H9 (cell line): ENCODE data around the gene ERVK3-1. TPM values are rescaled to one million over a fixed set of nuclear protein-coding genes. Genes with fewer than 3 reads are reported as not detected.

Experiments used
- DNase-seq: peaks from one replicate; pipeline ENCODE4 v3.0.0-alpha.2; 2017
- H2AFZ ChIP-seq: one replicate; pipeline ENCODE4 v1.6.1; 2013; ENCODE audit warnings: mild to moderate bottlenecking, low read length, control low read depth, moderate library complexity
- H2AK5ac ChIP-seq: 2 replicates; pipeline ENCODE4 v1.6.1; 2013; ENCODE audit warnings: low read length, control low read depth, mixed read lengths; ENCODE audit not compliant: insufficient read length
- H2BK120ac ChIP-seq: one replicate; pipeline ENCODE4 v1.6.1; 2013; ENCODE audit warnings: low read depth, mild to moderate bottlenecking, low read length, control low read depth, inconsistent platforms; ENCODE audit not compliant: poor library complexity, severe bottlenecking
- H2BK12ac ChIP-seq: 2 replicates; pipeline ENCODE4 v1.6.1; 2013; ENCODE audit warnings: low read length, control low read depth, mixed read lengths, low read depth; ENCODE audit not compliant: insufficient read length
- H2BK15ac ChIP-seq: 2 replicates; pipeline ENCODE4 v1.6.1; 2013; ENCODE audit warnings: low read depth, low read length, control low read depth
- H2BK20ac ChIP-seq: one replicate; pipeline ENCODE4 v1.6.1; 2013; ENCODE audit warnings: low read depth, mild to moderate bottlenecking, low read length, control low read depth, inconsistent platforms; ENCODE audit not compliant: poor library complexity, severe bottlenecking
- H2BK5ac ChIP-seq: 2 replicates; pipeline ENCODE4 v1.6.1; 2013; ENCODE audit warnings: low read length, control low read depth, mixed read lengths; ENCODE audit not compliant: insufficient read length
- H3K14ac ChIP-seq: 2 replicates; pipeline ENCODE4 v1.6.1; 2013; ENCODE audit warnings: low read length, control low read depth; ENCODE audit not compliant: insufficient read depth
- H3K18ac ChIP-seq: 2 replicates; pipeline ENCODE4 v1.6.1; 2013; ENCODE audit warnings: low read depth, mild to moderate bottlenecking, mixed read lengths, low read length, control low read depth; ENCODE audit not compliant: insufficient read length
- H3K23ac ChIP-seq: 2 replicates; pipeline ENCODE4 v1.6.1; 2013; ENCODE audit warnings: low read length, control low read depth, mixed read lengths, low read depth; ENCODE audit not compliant: insufficient read length
- H3K23me2 ChIP-seq: 2 replicates; pipeline ENCODE4 v1.6.1; 2013; ENCODE audit warnings: low read depth, mild to moderate bottlenecking, mixed read lengths, low read length, control low read depth; ENCODE audit not compliant: insufficient read length, poor library complexity, severe bottlenecking
- H3K27ac ChIP-seq: 2 replicates; pipeline ENCODE4 v1.5.1; 2013; ENCODE audit warnings: low read length, control low read depth, mixed read lengths, low read depth; ENCODE audit not compliant: insufficient read length
- H3K27me3 ChIP-seq: 2 replicates; pipeline ENCODE4 v1.6.1; 2013; ENCODE audit warnings: low read length, control low read depth, inconsistent platforms; ENCODE audit not compliant: insufficient read depth
- H3K4ac ChIP-seq: 2 replicates; pipeline ENCODE4 v1.6.1; 2013; ENCODE audit warnings: low read depth, mild to moderate bottlenecking, control low read depth, inconsistent platforms, low read length, moderate library complexity
- H3K4me1 ChIP-seq: 2 replicates; pipeline ENCODE4 v1.6.1; 2013; ENCODE audit warnings: low read length, control low read depth, inconsistent platforms; ENCODE audit not compliant: insufficient read depth
- H3K4me2 ChIP-seq: 2 replicates; pipeline ENCODE4 v1.6.1; 2013; ENCODE audit warnings: low read length, control low read depth, mixed read lengths; ENCODE audit not compliant: insufficient read length, insufficient read depth
- H3K56ac ChIP-seq: 2 replicates; pipeline ENCODE4 v1.6.1; 2013; ENCODE audit warnings: low read depth, mild to moderate bottlenecking, mixed read lengths, low read length, control low read depth; ENCODE audit not compliant: insufficient read length
- H3K79me1 ChIP-seq: 2 replicates; pipeline ENCODE4 v1.6.1; 2013; ENCODE audit warnings: low read depth, mild to moderate bottlenecking, moderate library complexity, low read length, control low read depth, inconsistent platforms; ENCODE audit not compliant: insufficient read depth, poor library complexity, severe bottlenecking
- H3K79me2 ChIP-seq: 2 replicates; pipeline ENCODE4 v1.6.1; 2013; ENCODE audit warnings: low read length, control low read depth, inconsistent platforms; ENCODE audit not compliant: insufficient read depth
- H3K9ac ChIP-seq: 2 replicates; pipeline ENCODE4 v1.6.1; 2013; ENCODE audit warnings: low read length, control low read depth, mixed read lengths; ENCODE audit not compliant: insufficient read length; ENCODE audit errors: extremely low read depth
- H3K9me3 ChIP-seq: one replicate; pipeline ENCODE4 v1.6.1; 2013; ENCODE audit warnings: low read depth, low read length, inconsistent platforms; ENCODE audit not compliant: control insufficient read depth
- H3T11ph ChIP-seq: one replicate; pipeline ENCODE4 v1.6.1; 2013; ENCODE audit warnings: mild to moderate bottlenecking, low read length, control low read depth, inconsistent platforms
- H4K20me1 ChIP-seq: one replicate; pipeline ENCODE4 v1.6.1; 2013; ENCODE audit not compliant: control insufficient read depth, insufficient read length, insufficient read depth
- H4K5ac ChIP-seq: 2 replicates; pipeline ENCODE4 v1.6.1; 2013; ENCODE audit warnings: low read depth, mild to moderate bottlenecking, mixed read lengths, low read length, control low read depth; ENCODE audit not compliant: insufficient read length
- H4K8ac ChIP-seq: replicated peaks from 2 replicates; pipeline ENCODE4 v1.6.1; 2013; ENCODE audit warnings: low read length, control low read depth, mixed read lengths, low read depth; ENCODE audit not compliant: insufficient read length
- H4K91ac ChIP-seq: 2 replicates; pipeline ENCODE4 v1.6.1; 2013; ENCODE audit warnings: low read depth, mild to moderate bottlenecking, moderate library complexity, mixed read lengths, low read length, control low read depth; ENCODE audit not compliant: insufficient read length
- H3K27ac Mint-ChIP-seq, 3 experiments: 2 replicates in 2 of 3; 3 replicates in 1 of 3; pipeline ENCODE4 v1.8.0; 2020 to 2021; ENCODE audit warnings: mixed read lengths in 3 of 3, mild to moderate bottlenecking in 1 of 3, moderate library complexity in 1 of 3
- H3K27me3 Mint-ChIP-seq: 2 replicates; pipeline ENCODE4 v1.8.0; 2021; ENCODE audit warnings: low read depth, mild to moderate bottlenecking, moderate library complexity, mixed read lengths
- H3K36me3 Mint-ChIP-seq, 3 experiments: 2 replicates in 2 of 3; 3 replicates in 1 of 3; pipeline ENCODE4 v1.8.0; 2020 to 2021; ENCODE audit warnings: low read depth in 3 of 3, mixed read lengths in 3 of 3; ENCODE audit not compliant: insufficient read depth in 1 of 3
- H3K4me1 Mint-ChIP-seq, 2 experiments: 2 replicates each; pipeline ENCODE4 v1.8.0; 2020; ENCODE audit warnings: mixed read lengths in 2 of 2
- H3K4me3 Mint-ChIP-seq, 2 experiments: 2 replicates in 1 of 2; 3 replicates in 1 of 2; pipeline ENCODE4 v1.8.0; 2020 to 2021; ENCODE audit warnings: mild to moderate bottlenecking in 2 of 2, mixed read lengths in 2 of 2, moderate library complexity in 1 of 2
- H3K9me3 Mint-ChIP-seq, 2 experiments: 2 replicates in 1 of 2; 3 replicates in 1 of 2; pipeline ENCODE4 v1.8.0; 2020; ENCODE audit warnings: mild to moderate bottlenecking in 2 of 2, mixed read lengths in 2 of 2, moderate library complexity in 1 of 2
- WGBS: extraction: QIAGEN DNeasy Blood & Tissue Kit; methylation state at CpG from one replicate; pipeline ENCODE4 v1.1.7; 2013; ENCODE audit warnings: missing lambda C conversion rate, low lambda C conversion rate, mixed read lengths; ENCODE audit not compliant: insufficient read length; ENCODE audit errors: extremely low coverage; 5-methylcytosine and 5-hydroxymethylcytosine counted together
- total RNA-seq: library from RNA; stranded (reverse); gene quantifications from 2 replicates; pipeline ENCODE4 v1.2.1, GENCODE V29; 2021
- TF ChIP-seq, protein P1 (sequence below): fragments of 200-600 bp; sonication (generic); conservative IDR thresholded peaks from 3 replicates; pipeline ENCODE4 v1.8.0; 2021; ENCODE audit warnings: antibody characterized with exemption, mild to moderate bottlenecking

Gene ERVK3-1
- total RNA-seq, 1 experiment from 2014 or later = 43.7 TPM

GRCh38 chr19:58300620-58301019 lies 4.6 kb upstream of the ERVK3-1 start:
- Histone ChIP-seq H2BK20ac (no peak overlapping the region), H3K9me3 (no peaks in the 10 kb centered on the region), H4K5ac (no peak overlapping the region), H2AFZ (no peak overlapping the region), H4K91ac (no peak overlapping the region), H3K14ac (no peak overlapping the region), H3T11ph (no peak overlapping the region), H3K23me2 (no peaks in the 10 kb centered on the region), H2BK12ac (no peak overlapping the region), H3K56ac (no peak overlapping the region), H3K4ac (no peak overlapping the region), H3K79me2 (peaks cover 1% of the 10 kb centered on the region; the same call in 1 of the 2 replicates), H3K23ac (no peak overlapping the region), H3K4me2 (no peak overlapping the region), H3K27ac (no peak overlapping the region), H3K9ac (no peak overlapping the region), H2BK15ac (no peak overlapping the region), H2BK120ac (no peak overlapping the region), H4K8ac (no peak overlapping the region), H2BK5ac (no peak overlapping the region), H4K20me1 (no peaks in the 10 kb centered on the region), H2AK5ac (no peak overlapping the region), H3K4me1 (no peaks in the 10 kb centered on the region), H3K27me3 (no peaks in the 10 kb centered on the region), H3K79me1 (no peaks in the 10 kb centered on the region), H3K18ac (no peak overlapping the region)
- Mint-ChIP-seq H3K4me1 (peaks cover 6 to 10% of the 10 kb centered on the region in 2 experiments), H3K9me3 (no peaks in the 10 kb centered on the region), H3K4me3 (no peak overlapping the region), H3K27ac (no peak overlapping the region; a peak in 1 of 7 replicates), H3K36me3 (peaks cover 26 to 55% (median 48%) of the 10 kb centered on the region in 3 experiments; a peak in 6 of 7 replicates), H3K27me3 (peaks cover 1% of the 10 kb centered on the region; the same call in 1 of the 2 replicates)
- WGBS = no CpG with 5 or more reads among the region's 7 CpGs
- DNase-seq = no peak
- TF ChIP-seq, protein P1, sequence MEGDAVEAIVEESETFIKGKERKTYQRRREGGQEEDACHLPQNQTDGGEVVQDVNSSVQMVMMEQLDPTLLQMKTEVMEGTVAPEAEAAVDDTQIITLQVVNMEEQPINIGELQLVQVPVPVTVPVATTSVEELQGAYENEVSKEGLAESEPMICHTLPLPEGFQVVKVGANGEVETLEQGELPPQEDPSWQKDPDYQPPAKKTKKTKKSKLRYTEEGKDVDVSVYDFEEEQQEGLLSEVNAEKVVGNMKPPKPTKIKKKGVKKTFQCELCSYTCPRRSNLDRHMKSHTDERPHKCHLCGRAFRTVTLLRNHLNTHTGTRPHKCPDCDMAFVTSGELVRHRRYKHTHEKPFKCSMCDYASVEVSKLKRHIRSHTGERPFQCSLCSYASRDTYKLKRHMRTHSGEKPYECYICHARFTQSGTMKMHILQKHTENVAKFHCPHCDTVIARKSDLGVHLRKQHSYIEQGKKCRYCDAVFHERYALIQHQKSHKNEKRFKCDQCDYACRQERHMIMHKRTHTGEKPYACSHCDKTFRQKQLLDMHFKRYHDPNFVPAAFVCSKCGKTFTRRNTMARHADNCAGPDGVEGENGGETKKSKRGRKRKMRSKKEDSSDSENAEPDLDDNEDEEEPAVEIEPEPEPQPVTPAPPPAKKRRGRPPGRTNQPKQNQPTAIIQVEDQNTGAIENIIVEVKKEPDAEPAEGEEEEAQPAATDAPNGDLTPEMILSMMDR = no peak
